NCI-H526 (cell line): ENCODE results near the gene PTPRG.

Experiments used
- DNase-seq, 2 experiments: peaks; one replicate each; lab custom pipeline; 2025; lab: John Stamatoyannopoulos, UW

The PTPRG gene

GRCh38 chr3:62113092-62113491 is 551.7 kb downstream of the PTPRG start:
- no peak for DNase-seq

GRCh38 chr3:62114763-62115162 is 553.4 kb downstream of the PTPRG start:
- DNase-seq = no peak

- no peak for DNase-seq
These were observed 556.7 kb downstream of the PTPRG start for GRCh38 chr3:62117903-62118548.

GRCh38 chr3:62119139-62119538 is 557.8 kb downstream of the PTPRG start:
- DNase-seq = no peak

- DNase-seq = no peak
These were observed 561.4 kb downstream of the PTPRG start for GRCh38 chr3:62122819-62123218.

GRCh38 chr3:62125380-62125779 is 564.0 kb downstream of the PTPRG start:
- DNase-seq = no peak

GRCh38 chr3:62127116-62127515 is 565.7 kb downstream of the PTPRG start:
- DNase-seq = no peak

GRCh38 chr3:62128051-62128450 is 566.7 kb downstream of the PTPRG start:
- no peak for DNase-seq

GRCh38 chr3:62128681-62129080 is 567.3 kb downstream of the PTPRG start:
- no peak for DNase-seq

GRCh38 chr3:62131050-62131449 is 569.7 kb downstream of the PTPRG start:
- no peak for DNase-seq

GRCh38 chr3:62131620-62132019 is 570.2 kb downstream of the PTPRG start:
- peak in 1 of 2 experiments; percentile 30 for DNase-seq

- no peak for DNase-seq
These were observed 570.7 kb downstream of the PTPRG start for GRCh38 chr3:62132027-62132602.

- no peak for DNase-seq
These were observed 571.6 kb downstream of the PTPRG start for GRCh38 chr3:62133015-62133414.

- peak in 1 of 2 experiments; percentile 7 for DNase-seq
These were observed 572.7 kb downstream of the PTPRG start for GRCh38 chr3:62134061-62134496.

- no peak for DNase-seq
These were observed 574.4 kb downstream of the PTPRG start for GRCh38 chr3:62135741-62136140.

- no peak for DNase-seq
These were observed 578.6 kb downstream of the PTPRG start for GRCh38 chr3:62139957-62140356.

GRCh38 chr3:62142331-62143085 is 581.1 kb downstream of the PTPRG start:
- no peak for DNase-seq

GRCh38 chr3:62143843-62144450 is 582.6 kb downstream of the PTPRG start:
- DNase-seq = peak; percentile 4 to 8

- DNase-seq = no peak
These were observed 583.1 kb downstream of the PTPRG start for GRCh38 chr3:62144482-62144881.

GRCh38 chr3:62145086-62145757 is 583.9 kb downstream of the PTPRG start:
- no peak for DNase-seq

- no peak for DNase-seq
These were observed 588.2 kb downstream of the PTPRG start for GRCh38 chr3:62149539-62149938.

- DNase-seq = no peak
These were observed 588.6 kb downstream of the PTPRG start for GRCh38 chr3:62149962-62150361.
